ENCODE results near the gene LRIG3.
"Not testable (repeated sequence)": the region's sequence is repeated elsewhere in the genome, so short reads cannot be mapped to it uniquely, and the experiment has no call there.

Gene LRIG3

GRCh38 chr12:58905422-58905821 lies 14.9 kb downstream of the LRIG3 start:
- no peak for DNase-seq

GRCh38 chr12:58902726-58903125 lies 17.6 kb downstream of the LRIG3 start:
- not testable (repeated sequence) for DNase-seq

GRCh38 chr12:58901664-58902063 lies 18.6 kb downstream of the LRIG3 start:
- no peak for DNase-seq

DNA sequence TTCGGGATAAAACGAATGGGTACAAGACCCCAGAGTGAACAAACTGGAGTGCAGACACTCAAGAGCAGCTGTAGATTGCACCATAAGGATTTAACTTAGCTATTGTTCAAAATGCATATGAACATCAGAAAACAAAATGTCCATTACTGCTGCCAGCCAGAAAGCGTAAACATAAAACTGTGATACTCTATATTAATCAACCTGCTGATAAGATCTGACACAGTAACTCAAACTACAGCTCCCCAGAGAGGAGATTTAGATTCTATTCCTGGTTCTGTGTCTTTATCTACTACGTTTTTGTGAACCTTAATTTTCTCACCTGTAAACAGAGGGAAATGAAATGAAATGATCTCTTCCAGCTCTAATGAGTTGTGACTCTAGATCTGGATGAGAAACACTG lies 22.3 kb downstream of the LRIG3 start:
- no peak for DNase-seq

GRCh38 chr12:58896278-58896677 lies 24.0 kb downstream of the LRIG3 start:
- DNase-seq = no peak

GRCh38 chr12:58895053-58895452 lies 25.3 kb downstream of the LRIG3 start:
- DNase-seq = no peak

DNA sequence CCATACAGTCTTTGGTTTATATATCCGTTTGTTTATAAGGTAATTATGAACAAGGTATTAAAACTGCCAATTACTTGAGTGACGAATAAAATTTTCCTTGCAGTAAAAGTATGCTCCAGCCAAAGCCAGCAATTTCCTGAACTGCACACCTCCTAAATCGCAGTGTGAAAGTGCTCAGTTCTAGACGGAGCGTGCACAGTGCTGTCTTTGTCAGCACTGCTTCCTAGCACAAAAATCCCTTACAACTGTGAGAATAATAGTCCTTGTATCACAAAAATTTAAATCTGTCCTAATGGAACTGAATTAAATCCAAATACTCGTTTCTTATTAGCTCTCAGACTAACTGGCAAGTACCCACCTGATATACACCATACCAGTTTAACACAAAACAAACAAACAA lies 26.3 kb downstream of the LRIG3 start:
- DNase-seq = no peak

DNA sequence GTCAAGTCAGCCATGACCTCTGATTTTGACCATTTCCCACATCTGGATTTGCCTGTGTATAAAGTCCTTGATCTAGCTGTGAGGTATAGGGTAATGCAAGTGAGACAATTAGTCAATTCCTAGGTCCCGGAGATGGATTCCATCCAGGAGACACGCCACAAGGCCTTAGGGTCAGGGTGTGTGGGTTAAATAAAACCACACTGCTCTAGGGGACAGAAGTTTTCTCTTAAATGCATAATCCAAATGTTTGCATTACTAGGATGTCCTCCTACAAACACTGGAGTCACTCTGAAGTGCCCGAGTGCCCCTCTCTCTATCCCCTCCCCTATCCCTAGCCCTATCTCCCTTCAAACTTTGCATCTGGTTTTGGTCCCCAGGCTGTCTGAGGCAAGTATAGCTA lies 26.8 kb downstream of the LRIG3 start:
- no peak for DNase-seq

DNA sequence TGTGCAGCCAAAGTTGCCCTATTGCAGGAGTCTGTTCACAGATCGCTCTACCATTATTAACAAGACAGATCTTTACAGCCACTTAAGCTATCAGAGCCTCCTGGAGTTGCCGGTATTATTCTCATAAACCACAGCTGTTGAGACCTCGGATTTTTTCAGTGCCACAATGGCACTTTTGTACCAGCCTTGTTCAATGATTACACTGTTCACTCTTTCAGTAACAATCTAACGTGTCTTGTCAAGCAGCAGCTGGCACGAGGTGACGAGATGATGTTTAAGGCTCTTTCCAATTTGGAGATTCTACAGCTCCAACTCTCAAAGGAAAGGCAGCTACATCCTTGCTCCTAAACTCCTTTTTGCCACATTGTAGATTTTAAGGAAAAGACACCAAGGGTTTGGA lies 30.7 kb downstream of the LRIG3 start:
- peak; percentile 86 for DNase-seq

GRCh38 chr12:58888131-58888783 lies 32.0 kb downstream of the LRIG3 start:
- DNase-seq = peak; percentile 93

GRCh38 chr12:58887068-58887467 lies 33.2 kb downstream of the LRIG3 start:
- DNase-seq = no peak

GRCh38 chr12:58886474-58886873 lies 33.8 kb downstream of the LRIG3 start:
- DNase-seq = no peak

DNA sequence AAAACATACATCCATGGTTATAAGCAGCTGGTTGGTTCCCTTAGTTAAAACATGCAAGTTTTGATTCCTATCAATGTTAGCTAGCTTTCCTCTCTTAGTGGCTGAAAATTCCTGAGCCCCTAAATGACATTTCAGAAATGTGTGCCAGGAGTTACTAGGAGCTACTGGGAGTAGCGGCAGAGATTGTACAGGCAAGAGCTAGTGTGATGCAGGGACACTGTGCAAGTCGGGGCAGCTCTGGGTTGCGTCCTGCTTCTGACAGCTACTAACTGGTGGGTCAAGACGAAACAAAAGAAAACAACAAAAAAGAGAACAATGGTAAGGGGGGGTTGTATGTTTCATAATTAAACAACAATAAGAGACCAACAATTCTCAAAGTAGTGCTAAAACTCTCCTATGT lies 35.4 kb downstream of the LRIG3 start:
- DNase-seq = no peak

DNA sequence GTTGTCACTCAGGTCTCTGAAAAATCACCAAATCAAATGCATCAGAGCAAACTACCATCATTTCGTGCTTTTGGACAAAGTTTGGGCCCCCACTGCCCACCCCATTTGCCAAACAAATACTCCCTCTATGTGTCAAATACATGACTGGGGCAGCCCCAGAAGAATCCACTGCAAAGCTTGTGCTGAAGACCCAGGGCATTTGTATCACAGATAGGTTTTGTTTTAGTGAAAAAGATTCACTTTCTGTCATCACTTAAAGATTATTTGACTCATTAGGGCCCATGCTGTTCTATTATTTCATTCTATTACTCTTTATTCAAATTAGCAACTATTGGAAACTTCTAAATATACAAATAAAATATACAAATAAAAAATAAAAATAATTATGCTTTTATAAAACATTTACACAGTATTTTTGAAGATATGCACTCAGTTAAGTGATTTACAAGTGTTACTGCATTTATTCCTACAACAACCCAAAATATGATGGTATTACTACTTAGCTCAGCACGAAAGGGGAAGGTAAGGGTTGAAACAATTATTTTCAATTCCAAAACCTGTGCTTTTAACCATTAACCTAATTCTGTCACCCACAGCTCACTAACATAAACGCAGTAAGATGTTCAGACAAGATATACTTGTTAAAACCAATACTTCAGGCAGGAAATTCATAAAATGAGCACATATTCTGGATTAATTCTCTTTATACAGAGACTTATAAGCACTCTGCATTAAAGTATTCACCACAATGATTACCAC lies 36.5 kb downstream of the LRIG3 start:
- DNase-seq = no peak

DNA sequence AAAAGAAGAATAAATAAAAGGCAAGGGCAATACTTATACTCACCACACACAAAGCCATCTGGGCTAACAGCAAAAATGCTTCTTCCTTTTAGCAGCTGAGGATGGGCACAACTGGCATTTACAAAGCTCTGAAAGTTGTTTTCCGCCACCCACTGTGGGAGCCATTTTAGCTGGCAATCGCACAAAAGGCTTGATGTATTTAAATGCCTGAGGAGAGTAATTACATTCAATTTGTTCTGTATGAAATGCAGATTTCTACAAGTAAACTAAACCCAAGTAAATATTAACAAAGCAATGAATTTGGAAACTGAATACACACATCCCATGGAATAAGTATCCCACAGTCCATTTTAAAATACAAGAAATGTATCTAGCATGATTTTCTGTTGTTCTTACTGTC lies 37.5 kb downstream of the LRIG3 start:
- no peak for DNase-seq

- DNase-seq = no peak
These were observed 38.5 kb downstream of the LRIG3 start for GRCh38 chr12:58881816-58882215.

DNA sequence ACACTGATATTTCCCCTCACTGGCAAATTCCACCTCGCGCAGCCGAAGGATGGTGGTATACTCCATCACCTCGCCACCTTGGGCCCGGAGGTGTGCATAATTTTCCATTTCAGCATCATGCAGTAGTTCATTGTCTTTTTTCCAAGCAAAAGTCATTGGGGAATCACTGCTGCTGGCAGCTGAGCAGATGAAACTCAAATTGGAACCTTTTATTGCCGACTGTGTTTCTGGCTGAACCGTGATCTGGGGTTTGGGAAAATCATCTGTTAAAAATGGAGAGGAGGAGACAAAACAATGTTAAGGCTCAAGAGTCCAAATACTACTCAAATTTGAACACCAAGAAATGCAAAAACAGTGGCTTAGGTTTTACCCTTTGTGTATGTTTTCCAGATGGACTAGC lies 39.7 kb downstream of the LRIG3 start:
- DNase-seq = no peak

DNA sequence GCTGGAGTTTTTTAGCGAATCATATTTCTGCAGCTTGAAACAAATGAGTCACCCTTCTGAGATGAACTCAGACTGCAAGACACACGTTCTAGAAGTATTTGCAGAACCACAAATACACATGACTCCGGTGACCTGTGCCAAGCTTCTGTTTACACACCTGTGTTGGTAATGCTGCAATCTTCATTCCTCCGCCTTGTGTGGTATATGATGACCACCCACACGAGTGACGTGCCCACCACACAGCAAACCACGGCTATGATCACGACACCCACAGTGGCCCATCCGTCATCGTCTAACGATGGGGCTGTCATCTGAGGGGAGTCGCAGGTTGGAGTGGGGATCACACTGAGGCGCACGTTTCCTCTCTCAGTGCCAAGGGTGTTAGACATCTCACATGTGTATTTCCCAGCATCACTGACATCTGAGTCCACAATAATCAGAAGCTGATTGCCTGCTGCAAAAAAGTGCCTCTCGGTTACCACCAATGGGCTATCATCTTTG lies 43.0 kb downstream of the LRIG3 start:
- no peak for DNase-seq

GRCh38 chr12:58873496-58873895 lies 46.8 kb downstream of the LRIG3 start:
- no peak for DNase-seq

GRCh38 chr12:58871556-58871955 lies 48.7 kb downstream of the LRIG3 start:
- no peak for DNase-seq

DNA sequence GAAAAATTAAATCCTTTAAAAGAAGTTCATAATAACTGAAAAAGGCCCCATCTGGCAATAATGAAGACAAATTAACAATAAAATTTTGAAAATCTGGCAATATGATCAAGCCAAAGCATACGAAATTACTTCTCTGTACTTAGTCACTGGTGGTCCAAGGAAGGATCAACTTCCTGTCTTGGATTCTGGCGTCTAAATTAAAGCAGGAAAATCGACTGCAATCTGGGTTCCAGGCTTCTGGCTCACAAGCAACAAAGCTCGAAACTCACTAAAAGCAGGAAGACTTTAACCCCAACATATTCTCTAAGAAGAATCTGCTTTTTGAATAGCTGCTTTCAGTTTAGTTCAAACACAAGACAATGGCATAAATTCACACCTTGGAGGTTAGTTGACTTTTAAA lies 49.7 kb downstream of the LRIG3 start:
- no peak for DNase-seq

DNA sequence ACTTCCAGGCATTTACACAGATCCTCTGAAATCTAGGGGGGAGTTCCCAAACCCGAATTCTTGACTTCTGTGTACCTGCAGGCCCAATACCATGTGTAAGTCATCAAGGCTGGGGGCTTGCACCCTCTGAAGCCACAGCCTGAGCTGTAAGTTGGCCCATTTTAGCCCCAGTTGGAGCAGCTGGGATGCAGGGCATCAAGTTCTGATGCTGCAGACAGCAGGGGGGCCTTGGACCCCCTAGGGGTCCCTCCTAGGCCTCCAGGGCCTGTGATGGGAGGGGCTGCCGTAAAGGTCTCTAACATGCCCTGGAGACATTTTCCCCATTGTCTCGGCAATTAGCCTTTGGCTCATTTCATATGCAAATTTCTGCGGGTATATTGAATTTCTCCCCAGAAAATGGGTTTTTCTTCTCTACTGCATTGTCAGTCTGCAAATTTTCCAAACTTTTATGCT lies 59.5 kb downstream of the LRIG3 start:
- no peak for DNase-seq

- DNase-seq = no peak
These were observed 60.1 kb downstream of the LRIG3 start for GRCh38 chr12:58860056-58860787.

DNA sequence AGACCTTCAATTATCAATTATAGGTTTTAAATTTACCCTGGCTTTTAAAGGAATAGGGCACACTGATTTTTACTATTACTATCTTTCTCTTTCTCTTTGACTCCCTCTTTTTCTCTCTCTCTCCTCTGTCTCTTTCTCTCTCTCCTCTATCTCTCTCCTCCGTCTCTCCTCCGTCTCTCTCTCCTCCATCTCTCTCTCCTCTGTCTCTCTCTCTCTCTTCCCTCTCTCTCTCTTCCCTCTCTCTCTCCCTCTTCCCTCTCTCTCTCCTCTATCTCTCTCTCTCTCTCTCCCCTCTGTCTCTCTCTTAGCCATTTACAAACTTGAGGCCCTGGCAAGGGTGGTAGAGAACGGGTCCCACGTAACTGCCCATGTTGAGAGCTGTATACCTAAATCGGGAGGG lies 62.3 kb downstream of the LRIG3 start:
- DNase-seq = no peak

All from NCI-H2171 (cell line).